ENCODE data around the gene RNF144A. TPM values are rescaled to one million over a fixed set of nuclear protein-coding genes. Genes with fewer than 3 reads are reported as not detected.

Gene RNF144A
- total RNA-seq, 1 experiment from 2014 or later, result 13.0 TPM

DNA sequence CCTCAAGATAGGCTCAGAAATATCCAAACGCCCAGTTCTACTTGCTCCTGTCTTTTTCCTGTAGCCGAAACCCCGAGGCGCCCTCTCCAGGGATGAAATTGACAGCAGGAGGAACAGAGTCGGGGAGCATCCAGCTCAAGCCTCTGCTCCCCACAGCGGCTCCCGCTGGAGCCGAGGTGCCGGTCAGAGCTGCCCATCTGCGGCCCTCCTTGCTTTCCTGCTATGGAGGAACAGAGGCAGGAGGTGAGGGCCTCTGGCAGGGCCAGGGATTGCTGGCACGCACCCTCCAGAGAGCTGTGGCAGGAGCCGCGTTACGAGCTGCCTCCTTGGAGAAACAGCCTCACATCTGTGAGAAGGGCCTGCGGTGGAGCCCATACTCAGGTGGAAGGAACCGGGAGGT, 172.1 kb downstream of the RNF144A start:
- no peak for TF ChIP-seq YY1 (IDR thresholded peaks at IDR 0.05; ENCODE audit: extremely low read depth, insufficient replicate concordance, low read depth, low read length)
- no peak for TF ChIP-seq TCF7L2 (IDR thresholded peaks at IDR 0.05; ENCODE audit: borderline replicate concordance, extremely low read depth, insufficient read depth, insufficient read length)
- TF ChIP-seq ZFX (IDR thresholded peaks at IDR 0.05), result no peak
- no peak for TF ChIP-seq SRF (IDR thresholded peaks at IDR 0.05; ENCODE audit: low read depth)
- no peak for TF ChIP-seq POLR2A (IDR thresholded peaks at IDR 0.05; ENCODE audit: borderline replicate concordance, extremely low read depth, insufficient read depth, insufficient read length)
- TF ChIP-seq ELF1 (IDR thresholded peaks at IDR 0.05; ENCODE audit: borderline replicate concordance, low read depth), result no peak
- TF ChIP-seq FOSL1 (IDR thresholded peaks at IDR 0.05; ENCODE audit: low read depth), result no peak
- TF ChIP-seq CBX3 (IDR thresholded peaks at IDR 0.05; ENCODE audit: low read depth), result no peak
- TF ChIP-seq, protein P1, sequence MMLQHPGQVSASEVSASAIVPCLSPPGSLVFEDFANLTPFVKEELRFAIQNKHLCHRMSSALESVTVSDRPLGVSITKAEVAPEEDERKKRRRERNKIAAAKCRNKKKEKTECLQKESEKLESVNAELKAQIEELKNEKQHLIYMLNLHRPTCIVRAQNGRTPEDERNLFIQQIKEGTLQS (IDR thresholded peaks at IDR 0.05), result no peak
- TF ChIP-seq, protein P2, sequence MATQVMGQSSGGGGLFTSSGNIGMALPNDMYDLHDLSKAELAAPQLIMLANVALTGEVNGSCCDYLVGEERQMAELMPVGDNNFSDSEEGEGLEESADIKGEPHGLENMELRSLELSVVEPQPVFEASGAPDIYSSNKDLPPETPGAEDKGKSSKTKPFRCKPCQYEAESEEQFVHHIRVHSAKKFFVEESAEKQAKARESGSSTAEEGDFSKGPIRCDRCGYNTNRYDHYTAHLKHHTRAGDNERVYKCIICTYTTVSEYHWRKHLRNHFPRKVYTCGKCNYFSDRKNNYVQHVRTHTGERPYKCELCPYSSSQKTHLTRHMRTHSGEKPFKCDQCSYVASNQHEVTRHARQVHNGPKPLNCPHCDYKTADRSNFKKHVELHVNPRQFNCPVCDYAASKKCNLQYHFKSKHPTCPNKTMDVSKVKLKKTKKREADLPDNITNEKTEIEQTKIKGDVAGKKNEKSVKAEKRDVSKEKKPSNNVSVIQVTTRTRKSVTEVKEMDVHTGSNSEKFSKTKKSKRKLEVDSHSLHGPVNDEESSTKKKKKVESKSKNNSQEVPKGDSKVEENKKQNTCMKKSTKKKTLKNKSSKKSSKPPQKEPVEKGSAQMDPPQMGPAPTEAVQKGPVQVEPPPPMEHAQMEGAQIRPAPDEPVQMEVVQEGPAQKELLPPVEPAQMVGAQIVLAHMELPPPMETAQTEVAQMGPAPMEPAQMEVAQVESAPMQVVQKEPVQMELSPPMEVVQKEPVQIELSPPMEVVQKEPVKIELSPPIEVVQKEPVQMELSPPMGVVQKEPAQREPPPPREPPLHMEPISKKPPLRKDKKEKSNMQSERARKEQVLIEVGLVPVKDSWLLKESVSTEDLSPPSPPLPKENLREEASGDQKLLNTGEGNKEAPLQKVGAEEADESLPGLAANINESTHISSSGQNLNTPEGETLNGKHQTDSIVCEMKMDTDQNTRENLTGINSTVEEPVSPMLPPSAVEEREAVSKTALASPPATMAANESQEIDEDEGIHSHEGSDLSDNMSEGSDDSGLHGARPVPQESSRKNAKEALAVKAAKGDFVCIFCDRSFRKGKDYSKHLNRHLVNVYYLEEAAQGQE (IDR thresholded peaks at IDR 0.05; ENCODE audit: low read depth), result no peak
- TF ChIP-seq, protein P3, sequence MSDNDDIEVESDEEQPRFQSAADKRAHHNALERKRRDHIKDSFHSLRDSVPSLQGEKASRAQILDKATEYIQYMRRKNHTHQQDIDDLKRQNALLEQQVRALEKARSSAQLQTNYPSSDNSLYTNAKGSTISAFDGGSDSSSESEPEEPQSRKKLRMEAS (IDR thresholded peaks at IDR 0.05), result no peak
- TF ChIP-seq RAD21 (IDR thresholded peaks at IDR 0.05; ENCODE audit: low read depth), result no peak
- TF ChIP-seq JUND (IDR thresholded peaks at IDR 0.05), result no peak
- TF ChIP-seq, protein P4, sequence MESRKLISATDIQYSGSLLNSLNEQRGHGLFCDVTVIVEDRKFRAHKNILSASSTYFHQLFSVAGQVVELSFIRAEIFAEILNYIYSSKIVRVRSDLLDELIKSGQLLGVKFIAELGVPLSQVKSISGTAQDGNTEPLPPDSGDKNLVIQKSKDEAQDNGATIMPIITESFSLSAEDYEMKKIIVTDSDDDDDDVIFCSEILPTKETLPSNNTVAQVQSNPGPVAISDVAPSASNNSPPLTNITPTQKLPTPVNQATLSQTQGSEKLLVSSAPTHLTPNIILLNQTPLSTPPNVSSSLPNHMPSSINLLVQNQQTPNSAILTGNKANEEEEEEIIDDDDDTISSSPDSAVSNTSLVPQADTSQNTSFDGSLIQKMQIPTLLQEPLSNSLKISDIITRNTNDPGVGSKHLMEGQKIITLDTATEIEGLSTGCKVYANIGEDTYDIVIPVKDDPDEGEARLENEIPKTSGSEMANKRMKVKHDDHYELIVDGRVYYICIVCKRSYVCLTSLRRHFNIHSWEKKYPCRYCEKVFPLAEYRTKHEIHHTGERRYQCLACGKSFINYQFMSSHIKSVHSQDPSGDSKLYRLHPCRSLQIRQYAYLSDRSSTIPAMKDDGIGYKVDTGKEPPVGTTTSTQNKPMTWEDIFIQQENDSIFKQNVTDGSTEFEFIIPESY (IDR thresholded peaks at IDR 0.05; ENCODE audit: extremely low read depth, insufficient replicate concordance, low read length), result no peak
- TF ChIP-seq EGR1 (IDR thresholded peaks at IDR 0.05; ENCODE audit: low read depth), result no peak
- no peak for TF ChIP-seq ZNF274 (IDR thresholded peaks at IDR 0.05; ENCODE audit: low read depth, low read length)
- no peak for TF ChIP-seq EZH2phosphoT487 (IDR thresholded peaks at IDR 0.05; ENCODE audit: borderline replicate concordance)
- no peak for TF ChIP-seq SP1 (IDR thresholded peaks at IDR 0.05; ENCODE audit: low read depth)
- TF ChIP-seq, protein P5, sequence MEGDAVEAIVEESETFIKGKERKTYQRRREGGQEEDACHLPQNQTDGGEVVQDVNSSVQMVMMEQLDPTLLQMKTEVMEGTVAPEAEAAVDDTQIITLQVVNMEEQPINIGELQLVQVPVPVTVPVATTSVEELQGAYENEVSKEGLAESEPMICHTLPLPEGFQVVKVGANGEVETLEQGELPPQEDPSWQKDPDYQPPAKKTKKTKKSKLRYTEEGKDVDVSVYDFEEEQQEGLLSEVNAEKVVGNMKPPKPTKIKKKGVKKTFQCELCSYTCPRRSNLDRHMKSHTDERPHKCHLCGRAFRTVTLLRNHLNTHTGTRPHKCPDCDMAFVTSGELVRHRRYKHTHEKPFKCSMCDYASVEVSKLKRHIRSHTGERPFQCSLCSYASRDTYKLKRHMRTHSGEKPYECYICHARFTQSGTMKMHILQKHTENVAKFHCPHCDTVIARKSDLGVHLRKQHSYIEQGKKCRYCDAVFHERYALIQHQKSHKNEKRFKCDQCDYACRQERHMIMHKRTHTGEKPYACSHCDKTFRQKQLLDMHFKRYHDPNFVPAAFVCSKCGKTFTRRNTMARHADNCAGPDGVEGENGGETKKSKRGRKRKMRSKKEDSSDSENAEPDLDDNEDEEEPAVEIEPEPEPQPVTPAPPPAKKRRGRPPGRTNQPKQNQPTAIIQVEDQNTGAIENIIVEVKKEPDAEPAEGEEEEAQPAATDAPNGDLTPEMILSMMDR (IDR thresholded peaks at IDR 0.05 in 2 of 3, conservative IDR thresholded peaks at IDR 0.05 in 1 of 3; ENCODE audit: borderline replicate concordance in 1 of 3, insufficient read depth in 1 of 3, low read depth in 2 of 3, low read length in 2 of 3), result no peak
- TF ChIP-seq POLR2AphosphoS5 (IDR thresholded peaks at IDR 0.05; ENCODE audit: low read depth, low read length), result no peak
- Histone ChIP-seq H3K9me2 (ENCODE audit: insufficient read depth) (no peaks in the 10 kb centered on the region; the same call in 1 of the 2 replicates), H3K4me2 (ENCODE audit: low read length) (no peak overlapping the region), H3K27me3 (ENCODE audit: insufficient read depth, low read length) (no peaks in the 10 kb centered on the region), H4K20me1 (ENCODE audit: insufficient read depth) (no peaks in the 10 kb centered on the region), H3K79me2 (ENCODE audit: insufficient read depth, low read length) (no peaks in the 10 kb centered on the region), H3K9ac (ENCODE audit: low read length) (no peak overlapping the region), H3K36me3 (ENCODE audit: control insufficient read depth in 1 of 2, insufficient read depth in 2 of 2, low read length in 2 of 2) (no peaks in the 10 kb centered on the region), H3K4me3 (replicated peaks in 1 of 2; ENCODE audit: low read depth in 1 of 2, low read length in 2 of 2) (no peak overlapping the region), H3K27ac (ENCODE audit: low read depth, low read length) (no peak overlapping the region), H3K9me3 (ENCODE audit: control insufficient read depth in 1 of 2, insufficient read depth in 1 of 2, low read depth in 1 of 2, low read length in 2 of 2) (no peaks in the 10 kb centered on the region), H3K4me1 (ENCODE audit: control insufficient read depth in 1 of 2, insufficient read depth in 2 of 2, low read length in 2 of 2) (no peaks in the 10 kb centered on the region), H2AFZ (ENCODE audit: low read depth, low read length, poor library complexity, severe bottlenecking) (no peak overlapping the region)
- DNase-seq (ENCODE audit: low read depth, low spot score) (no peak), ATAC-seq (no peak)
- CTCF ChIA-PET, result no interaction called here
- no TSS peak for BruUV-seq (replicated peaks)
- POLR2A ChIA-PET, result no interaction called here
- intact Hi-C loops (cut with micrococcal nuclease), result no loop called here
- RAD21 ChIA-PET (ENCODE audit: low non-redundant PET in 1 of 2, low total read pairs in 2 of 2, uncharacterized antibody in 2 of 2, unreplicated experiment in 2 of 2), result no interaction called here

Measured in HCT116 (cell line).